ENCODE data around the gene ZNF280B.

DNA sequence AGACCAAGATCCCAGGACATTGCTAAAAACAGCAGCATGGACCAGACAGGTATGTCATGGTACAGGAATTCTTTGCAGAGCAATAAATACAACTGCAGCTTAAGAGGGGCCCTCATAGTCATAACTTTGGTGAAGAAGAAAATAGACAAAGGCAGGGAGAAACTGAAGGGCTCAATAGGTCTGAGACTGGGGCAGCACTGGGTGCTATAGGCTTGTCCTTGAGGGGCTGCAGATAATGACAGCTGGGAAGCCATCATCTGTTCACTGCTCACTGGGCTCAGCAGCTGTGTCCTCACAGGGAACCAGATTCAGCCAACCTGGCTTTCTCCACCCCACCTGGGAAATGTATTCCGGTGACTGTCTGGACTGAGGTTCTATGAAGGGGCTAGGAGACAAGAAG lies 68.4 kb downstream of the ZNF280B start:
- TF ChIP-seq, protein P1, sequence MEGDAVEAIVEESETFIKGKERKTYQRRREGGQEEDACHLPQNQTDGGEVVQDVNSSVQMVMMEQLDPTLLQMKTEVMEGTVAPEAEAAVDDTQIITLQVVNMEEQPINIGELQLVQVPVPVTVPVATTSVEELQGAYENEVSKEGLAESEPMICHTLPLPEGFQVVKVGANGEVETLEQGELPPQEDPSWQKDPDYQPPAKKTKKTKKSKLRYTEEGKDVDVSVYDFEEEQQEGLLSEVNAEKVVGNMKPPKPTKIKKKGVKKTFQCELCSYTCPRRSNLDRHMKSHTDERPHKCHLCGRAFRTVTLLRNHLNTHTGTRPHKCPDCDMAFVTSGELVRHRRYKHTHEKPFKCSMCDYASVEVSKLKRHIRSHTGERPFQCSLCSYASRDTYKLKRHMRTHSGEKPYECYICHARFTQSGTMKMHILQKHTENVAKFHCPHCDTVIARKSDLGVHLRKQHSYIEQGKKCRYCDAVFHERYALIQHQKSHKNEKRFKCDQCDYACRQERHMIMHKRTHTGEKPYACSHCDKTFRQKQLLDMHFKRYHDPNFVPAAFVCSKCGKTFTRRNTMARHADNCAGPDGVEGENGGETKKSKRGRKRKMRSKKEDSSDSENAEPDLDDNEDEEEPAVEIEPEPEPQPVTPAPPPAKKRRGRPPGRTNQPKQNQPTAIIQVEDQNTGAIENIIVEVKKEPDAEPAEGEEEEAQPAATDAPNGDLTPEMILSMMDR (IDR thresholded peaks at IDR 0.05): no peak
- no peak for TF ChIP-seq RFX5 (IDR thresholded peaks at IDR 0.05; ENCODE audit: low read length)
- no peak for TF ChIP-seq RAD21 (IDR thresholded peaks at IDR 0.05; ENCODE audit: low read length)
- no peak for TF ChIP-seq MXI1 (IDR thresholded peaks at IDR 0.05; ENCODE audit: low read depth, low read length)
- TF ChIP-seq, protein P2, sequence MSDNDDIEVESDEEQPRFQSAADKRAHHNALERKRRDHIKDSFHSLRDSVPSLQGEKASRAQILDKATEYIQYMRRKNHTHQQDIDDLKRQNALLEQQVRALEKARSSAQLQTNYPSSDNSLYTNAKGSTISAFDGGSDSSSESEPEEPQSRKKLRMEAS (IDR thresholded peaks at IDR 0.05; ENCODE audit: low read depth): no peak
- TF ChIP-seq SMC3 (IDR thresholded peaks at IDR 0.05; ENCODE audit: low read depth, low read length): no peak

Measured in SK-N-SH (cell line).